NB4 (cell line): Measurements from ENCODE around the gene CDC14A.

ENCODE experiments used
- DNase-seq: peaks from one replicate; pipeline ENCODE4 v3.0.0; 2010; ENCODE audit warnings: low read depth
- H3K4me3 ChIP-seq: one replicate; pipeline ENCODE4 v1.5.1; 2011; ENCODE audit warnings: mild to moderate bottlenecking, low read depth, low read length, moderate library complexity
- MYC ChIP-seq: IDR thresholded peaks from 2 replicates; pipeline ENCODE4 v1.6.1; 2011; ENCODE audit warnings: low read depth, low read length
- POLR2A ChIP-seq: IDR thresholded peaks from 2 replicates; pipeline ENCODE4 v1.6.1; 2011; ENCODE audit warnings: mild to moderate bottlenecking; ENCODE audit not compliant: insufficient read length; ENCODE audit errors: extremely low read depth
- TF ChIP-seq, protein P1 (sequence below): IDR thresholded peaks from one replicate; pipeline ENCODE4 v1.5.1; 2012; ENCODE audit warnings: low read depth, low read length
- TF ChIP-seq, protein P2 (sequence below): IDR thresholded peaks from 2 replicates; pipeline ENCODE4 v1.6.1; 2011; ENCODE audit warnings: low read depth, low read length

The CDC14A gene

DNA sequence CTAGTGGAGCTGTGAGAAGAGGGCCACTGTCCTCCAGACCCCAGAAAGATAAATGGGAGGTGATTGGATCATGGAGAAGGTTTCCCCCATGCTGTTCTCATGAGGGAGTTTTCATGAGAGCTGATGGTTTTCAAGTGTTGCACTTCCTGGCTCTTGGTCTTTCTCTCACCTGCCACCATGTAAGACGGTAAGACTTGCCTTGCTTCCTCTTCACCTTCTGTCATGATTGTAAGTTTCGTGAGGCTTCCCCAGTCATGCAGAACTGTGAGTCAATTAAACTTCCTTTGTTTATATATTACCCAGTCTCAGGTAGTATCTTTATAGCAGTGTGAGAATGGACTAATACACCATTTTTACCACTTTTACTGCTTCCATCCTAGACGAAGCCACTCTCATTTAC lies 213.2 kb downstream of the CDC14A start:
- TF ChIP-seq, protein P1, sequence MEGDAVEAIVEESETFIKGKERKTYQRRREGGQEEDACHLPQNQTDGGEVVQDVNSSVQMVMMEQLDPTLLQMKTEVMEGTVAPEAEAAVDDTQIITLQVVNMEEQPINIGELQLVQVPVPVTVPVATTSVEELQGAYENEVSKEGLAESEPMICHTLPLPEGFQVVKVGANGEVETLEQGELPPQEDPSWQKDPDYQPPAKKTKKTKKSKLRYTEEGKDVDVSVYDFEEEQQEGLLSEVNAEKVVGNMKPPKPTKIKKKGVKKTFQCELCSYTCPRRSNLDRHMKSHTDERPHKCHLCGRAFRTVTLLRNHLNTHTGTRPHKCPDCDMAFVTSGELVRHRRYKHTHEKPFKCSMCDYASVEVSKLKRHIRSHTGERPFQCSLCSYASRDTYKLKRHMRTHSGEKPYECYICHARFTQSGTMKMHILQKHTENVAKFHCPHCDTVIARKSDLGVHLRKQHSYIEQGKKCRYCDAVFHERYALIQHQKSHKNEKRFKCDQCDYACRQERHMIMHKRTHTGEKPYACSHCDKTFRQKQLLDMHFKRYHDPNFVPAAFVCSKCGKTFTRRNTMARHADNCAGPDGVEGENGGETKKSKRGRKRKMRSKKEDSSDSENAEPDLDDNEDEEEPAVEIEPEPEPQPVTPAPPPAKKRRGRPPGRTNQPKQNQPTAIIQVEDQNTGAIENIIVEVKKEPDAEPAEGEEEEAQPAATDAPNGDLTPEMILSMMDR: no peak
- no peak for TF ChIP-seq MYC
- TF ChIP-seq, protein P2, sequence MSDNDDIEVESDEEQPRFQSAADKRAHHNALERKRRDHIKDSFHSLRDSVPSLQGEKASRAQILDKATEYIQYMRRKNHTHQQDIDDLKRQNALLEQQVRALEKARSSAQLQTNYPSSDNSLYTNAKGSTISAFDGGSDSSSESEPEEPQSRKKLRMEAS: no peak
- TF ChIP-seq POLR2A: no peak
- H3K4me3 ChIP-seq: no peak overlapping the region
- no peak for DNase-seq

DNA sequence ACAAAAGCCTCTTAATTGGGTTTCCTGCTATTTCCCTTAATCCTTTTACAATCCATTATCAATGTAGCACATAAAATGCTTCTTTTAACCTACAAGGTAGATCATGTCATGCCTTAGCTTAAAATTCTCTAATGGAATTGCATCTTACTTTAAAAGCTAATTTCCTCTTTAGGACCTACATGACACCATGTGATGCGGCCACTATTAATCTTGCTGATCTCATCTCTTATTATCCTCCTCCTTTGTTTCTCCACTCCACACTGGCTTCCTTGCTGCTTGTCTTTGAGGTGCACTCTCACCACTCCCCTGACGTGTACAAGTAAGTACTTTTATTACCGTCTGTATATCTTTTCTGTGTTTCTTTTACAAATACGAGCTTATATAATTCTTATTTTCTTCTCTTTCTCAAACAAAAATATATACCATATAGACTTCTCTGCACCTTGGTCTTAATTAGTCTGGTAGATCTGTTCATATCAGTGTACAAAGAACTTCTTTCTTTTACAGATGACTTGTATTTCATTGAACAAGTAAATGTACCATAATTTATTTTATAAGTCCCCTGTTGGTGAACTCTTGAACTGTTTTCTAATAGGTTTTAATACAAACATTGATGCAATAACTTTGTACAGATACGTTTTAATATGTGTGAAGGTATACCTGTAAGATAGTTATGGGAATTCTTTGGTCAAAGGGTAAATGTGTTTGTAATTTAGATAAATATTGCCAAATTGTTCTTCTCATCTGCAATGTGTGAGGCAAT lies 213.8 kb downstream of the CDC14A start:
- DNase-seq: no peak
- TF ChIP-seq, protein P1: no peak
- TF ChIP-seq POLR2A (no peak), MYC (no peak)
- TF ChIP-seq, protein P2: no peak
- H3K4me3 ChIP-seq: no peak overlapping the region

DNA sequence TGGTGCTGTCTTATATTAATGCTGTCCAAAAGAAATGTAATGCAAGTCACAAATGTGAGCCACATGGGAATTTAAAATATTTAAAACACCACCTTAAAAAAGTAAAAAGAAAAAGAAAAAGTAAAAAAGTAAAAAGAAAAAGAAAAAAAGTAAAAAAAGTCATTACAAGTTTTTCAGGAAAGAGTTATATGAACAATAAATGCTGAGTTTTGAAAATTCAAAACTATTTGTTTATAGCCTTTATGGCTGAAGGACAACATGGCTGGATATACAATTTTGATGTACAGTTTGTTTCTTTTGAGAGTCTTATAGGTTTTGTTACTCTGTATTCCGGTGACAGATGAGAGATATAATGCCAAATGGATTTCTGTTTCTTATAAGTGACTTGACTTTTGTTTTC lies 214.8 kb downstream of the CDC14A start:
- no peak for DNase-seq
- TF ChIP-seq, protein P1: no peak
- TF ChIP-seq POLR2A (no peak), MYC (no peak)
- TF ChIP-seq, protein P2: no peak
- H3K4me3 ChIP-seq: no peak overlapping the region
